MCF 10A (cell line): ENCODE results near the gene DHRS3. TPM values are rescaled to one million over a fixed set of nuclear protein-coding genes. Genes with fewer than 3 reads are reported as not detected.

Source experiments
- BruUV-seq: library from RNA; stranded (reverse); fragments of 400-500 nt; replicated peaks from 2 replicates; lab custom pipeline; 2021; lab: Mats Ljungman, UMichigan
- CTCF ChIA-PET: fragments of 300-600 bp; sonication (Branson Sonifier 250); formaldehyde crosslinking; extraction: SDS; loops from one replicate; lab custom pipeline; 2021; ENCODE audit warnings: antibody characterized with exemption, inconsistent platforms; lab: Yijun Ruan, JAX
- POLR2A ChIA-PET: fragments of 300-600, 350-650 bp; sonication (Branson Sonifier 250); formaldehyde crosslinking; extraction: SDS; loops from one replicate; lab custom pipeline; 2020; ENCODE audit warnings: antibody characterized with exemption, inconsistent platforms; lab: Yijun Ruan, JAX
- DNase-seq: peaks from one replicate; pipeline ENCODE4 v3.0.0-alpha.2; 2018; ENCODE audit not compliant: unreplicated experiment
- H3K27ac Mint-ChIP-seq: one replicate; pipeline ENCODE4 v1.8.0; 2022; ENCODE audit warnings: mild to moderate bottlenecking, low read depth, mixed read lengths; ENCODE audit not compliant: unreplicated experiment
- H3K27me3 Mint-ChIP-seq: one replicate; pipeline ENCODE4 v1.8.0; 2022; ENCODE audit warnings: mixed read lengths; ENCODE audit not compliant: insufficient read depth, unreplicated experiment
- H3K36me3 Mint-ChIP-seq: one replicate; pipeline ENCODE4 v1.8.0; 2022; ENCODE audit warnings: mild to moderate bottlenecking, moderate library complexity, mixed read lengths; ENCODE audit not compliant: insufficient read depth, unreplicated experiment
- H3K4me1 Mint-ChIP-seq: one replicate; pipeline ENCODE4 v1.8.0; 2022; ENCODE audit warnings: mixed read lengths; ENCODE audit not compliant: insufficient read depth, unreplicated experiment
- H3K4me3 Mint-ChIP-seq: one replicate; pipeline ENCODE4 v1.8.0; 2022; ENCODE audit warnings: mild to moderate bottlenecking, moderate library complexity, mixed read lengths; ENCODE audit not compliant: unreplicated experiment
- H3K9me3 Mint-ChIP-seq: one replicate; pipeline ENCODE4 v1.8.0; 2022; ENCODE audit warnings: mixed read lengths; ENCODE audit not compliant: unreplicated experiment
- intact Hi-C: fragments of 100-400 bp; cut with micrococcal nuclease; formaldehyde crosslinking; loops from 2 replicates; pipeline ENCODE4 v1.14.1; 2022
- total RNA-seq: library from RNA; stranded (reverse); gene quantifications from 2 replicates; pipeline ENCODE4 v1.2.3, GENCODE V29; 2022
- TF ChIP-seq, protein P1 (sequence below): fragments of 200-600 bp; IDR thresholded peaks from one replicate; pipeline ENCODE4 v1.8.0; 2022; ENCODE audit warnings: antibody characterized with exemption, mild to moderate bottlenecking; ENCODE audit not compliant: unreplicated experiment

DHRS3 gene
- total RNA-seq, 1 experiment from 2014 or later = 1.4 TPM

DNA sequence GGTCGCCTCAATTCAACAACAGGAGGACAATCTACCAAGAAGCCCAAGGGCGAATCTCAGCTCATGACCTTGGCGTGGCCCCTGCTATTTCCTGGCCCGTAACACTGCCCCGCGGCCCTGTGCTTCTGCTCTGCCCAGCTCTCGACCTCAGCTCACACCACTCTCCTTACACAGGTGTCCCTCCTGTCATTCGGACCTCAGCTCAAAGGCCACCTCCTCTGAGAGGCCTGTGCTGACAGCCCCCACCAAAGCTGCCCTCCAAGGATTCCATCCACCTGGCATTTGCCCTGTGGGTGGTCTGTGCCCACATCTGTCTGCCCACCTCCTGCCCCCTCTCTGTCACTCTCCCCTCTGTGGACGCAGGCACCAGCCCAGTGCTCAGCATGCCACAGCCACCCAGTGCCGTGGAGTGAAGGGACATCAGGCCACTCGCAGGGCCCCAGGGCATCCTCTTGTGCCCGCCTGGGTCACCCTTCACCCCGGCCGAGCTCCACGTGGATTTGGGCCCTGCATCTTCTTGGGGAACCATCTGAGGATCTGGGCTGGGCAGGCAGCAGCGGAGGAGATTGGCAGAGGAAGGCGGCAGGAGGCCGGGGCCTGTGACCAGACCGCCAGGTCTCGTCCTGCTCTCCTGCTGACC is 70.3 kb downstream of the DHRS3 start:
- no TSS peak for BruUV-seq
- Mint-ChIP-seq H3K36me3 (peaks cover 10% of the 10 kb centered on the region), H3K27me3 (peaks cover 39% of the 10 kb centered on the region), H3K4me1 (peaks cover 10% of the 10 kb centered on the region), H3K9me3 (no peaks in the 10 kb centered on the region), H3K27ac (no peak overlapping the region), H3K4me3 (no peak overlapping the region)
- POLR2A ChIA-PET = no interaction called here
- TF ChIP-seq, protein P1, sequence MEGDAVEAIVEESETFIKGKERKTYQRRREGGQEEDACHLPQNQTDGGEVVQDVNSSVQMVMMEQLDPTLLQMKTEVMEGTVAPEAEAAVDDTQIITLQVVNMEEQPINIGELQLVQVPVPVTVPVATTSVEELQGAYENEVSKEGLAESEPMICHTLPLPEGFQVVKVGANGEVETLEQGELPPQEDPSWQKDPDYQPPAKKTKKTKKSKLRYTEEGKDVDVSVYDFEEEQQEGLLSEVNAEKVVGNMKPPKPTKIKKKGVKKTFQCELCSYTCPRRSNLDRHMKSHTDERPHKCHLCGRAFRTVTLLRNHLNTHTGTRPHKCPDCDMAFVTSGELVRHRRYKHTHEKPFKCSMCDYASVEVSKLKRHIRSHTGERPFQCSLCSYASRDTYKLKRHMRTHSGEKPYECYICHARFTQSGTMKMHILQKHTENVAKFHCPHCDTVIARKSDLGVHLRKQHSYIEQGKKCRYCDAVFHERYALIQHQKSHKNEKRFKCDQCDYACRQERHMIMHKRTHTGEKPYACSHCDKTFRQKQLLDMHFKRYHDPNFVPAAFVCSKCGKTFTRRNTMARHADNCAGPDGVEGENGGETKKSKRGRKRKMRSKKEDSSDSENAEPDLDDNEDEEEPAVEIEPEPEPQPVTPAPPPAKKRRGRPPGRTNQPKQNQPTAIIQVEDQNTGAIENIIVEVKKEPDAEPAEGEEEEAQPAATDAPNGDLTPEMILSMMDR = no peak
- CTCF ChIA-PET = interaction anchor here (1.2 kb wide), 1 partner anchor 112 kb away, joined by 3 read pairs; no protein-coding TSS in a partner anchor
- intact Hi-C loops = no loop called here
- DNase-seq = no peak

DNA sequence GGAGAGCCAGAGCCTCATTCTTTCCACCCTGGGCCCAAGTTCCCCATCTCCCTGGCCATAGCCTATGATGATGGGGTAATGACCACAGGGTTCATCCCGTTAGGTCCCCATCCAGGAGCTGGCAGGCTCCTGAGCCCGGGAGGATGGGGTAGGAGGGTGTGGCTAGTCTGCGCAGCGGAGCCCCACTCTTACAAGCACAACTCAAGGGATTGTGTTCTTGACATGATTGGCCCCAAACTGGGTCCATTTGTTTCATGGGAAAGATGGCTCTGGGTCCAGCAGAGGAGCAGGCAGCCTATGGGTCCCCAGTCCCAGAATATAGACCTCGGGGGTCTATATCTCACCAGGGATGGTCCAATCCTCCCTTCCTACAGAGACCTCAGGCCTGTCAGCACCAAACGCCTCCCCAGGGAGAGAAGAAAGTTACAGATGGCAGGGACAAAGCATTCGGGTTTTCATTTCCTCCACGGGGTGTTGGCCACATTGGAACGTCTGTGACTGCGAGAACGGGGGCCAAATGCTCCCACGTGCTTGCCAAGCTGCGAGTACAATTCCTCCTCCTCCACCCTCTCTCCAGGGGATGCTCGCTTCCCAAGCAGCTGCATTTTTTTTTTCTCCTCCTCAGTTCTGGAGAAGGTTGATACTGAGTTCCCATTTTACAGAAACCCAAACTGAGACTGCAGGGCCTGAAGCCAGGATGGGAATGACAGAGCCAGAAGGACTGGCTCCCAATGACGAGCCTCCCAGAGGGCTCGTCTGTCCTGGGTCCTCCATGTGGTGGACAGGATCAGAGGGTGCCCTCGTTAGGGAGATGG is 71.0 kb downstream of the DHRS3 start:
- TF ChIP-seq, protein P1 = no peak
- no peak for DNase-seq
- no peak overlapping the region for H3K4me3 Mint-ChIP-seq
- H3K36me3 Mint-ChIP-seq = peaks cover 10% of the 10 kb centered on the region
- peaks cover 46% of the 10 kb centered on the region for H3K27me3 Mint-ChIP-seq
- H3K27ac Mint-ChIP-seq = no peak overlapping the region
- no peaks in the 10 kb centered on the region for H3K9me3 Mint-ChIP-seq
- POLR2A ChIA-PET = no interaction called here
- CTCF ChIA-PET = interaction anchor here (1.1 kb wide), 1 partner anchor 14 kb away, joined by 4 read pairs; no protein-coding TSS in a partner anchor
- H3K4me1 Mint-ChIP-seq = peaks cover 10% of the 10 kb centered on the region
- intact Hi-C loops = no loop called here
- no TSS peak for BruUV-seq

DNA sequence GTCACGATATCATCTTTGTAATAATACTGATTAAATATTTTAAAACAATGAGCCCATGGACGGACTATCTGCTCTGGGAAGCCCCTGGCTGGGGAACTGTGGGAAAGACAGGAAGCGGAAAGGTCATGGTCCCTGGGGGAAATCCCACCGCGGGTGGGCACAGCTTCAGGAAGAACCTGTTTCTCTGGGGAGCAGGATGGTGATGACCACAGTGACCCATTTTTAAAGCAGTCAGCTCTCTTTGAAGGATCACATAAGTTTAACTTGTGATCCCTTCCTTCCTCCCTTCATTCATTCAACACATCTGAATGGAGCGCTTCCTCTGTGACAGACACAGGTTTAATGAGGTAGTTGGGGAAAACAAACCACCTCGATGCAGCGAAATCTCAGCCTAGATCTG is 73.0 kb downstream of the DHRS3 start:
- POLR2A ChIA-PET = no interaction called here
- intact Hi-C loops = no loop called here
- BruUV-seq = no TSS peak
- H3K9me3 Mint-ChIP-seq = no peaks in the 10 kb centered on the region
- peaks cover 6% of the 10 kb centered on the region for H3K4me1 Mint-ChIP-seq
- no peak overlapping the region for H3K4me3 Mint-ChIP-seq
- DNase-seq = no peak
- TF ChIP-seq, protein P1 = no peak
- H3K27me3 Mint-ChIP-seq = peaks cover 52% of the 10 kb centered on the region
- no peak overlapping the region for H3K27ac Mint-ChIP-seq
- CTCF ChIA-PET = interaction anchor here (0.7 kb wide), 1 partner anchor 36 kb away, joined by 3 read pairs; no protein-coding TSS in a partner anchor
- H3K36me3 Mint-ChIP-seq = peaks cover 5% of the 10 kb centered on the region

DNA sequence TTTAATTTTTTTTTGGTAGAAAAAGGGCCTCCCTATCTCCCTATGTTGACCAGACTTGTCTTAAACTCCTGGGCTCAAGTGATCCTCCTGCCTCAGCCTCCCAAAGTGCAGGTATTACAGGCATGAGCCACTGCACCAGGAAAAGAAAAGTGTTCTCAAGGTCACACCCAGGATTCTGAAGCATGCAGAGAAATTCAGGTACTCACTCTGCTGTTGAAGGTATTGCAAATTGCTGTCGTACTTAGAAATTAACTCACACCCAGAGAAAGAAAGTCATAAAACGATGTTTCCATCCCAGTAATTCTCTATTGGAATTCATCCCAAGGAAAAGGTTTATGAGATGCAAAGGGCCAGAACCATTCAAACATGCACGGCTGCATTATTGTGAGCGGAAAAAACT is 73.7 kb downstream of the DHRS3 start:
- DNase-seq = no peak
- ChIA-PET POLR2A (no interaction called here), CTCF (no interaction called here)
- Mint-ChIP-seq H3K9me3 (no peaks in the 10 kb centered on the region), H3K36me3 (peaks cover 5% of the 10 kb centered on the region), H3K4me3 (no peak overlapping the region), H3K4me1 (no peaks in the 10 kb centered on the region), H3K27ac (no peak overlapping the region), H3K27me3 (peaks cover 52% of the 10 kb centered on the region)
- TF ChIP-seq, protein P1 = no peak
- no TSS peak for BruUV-seq
- intact Hi-C loops = no loop called here
